GM18502 (cell line): ENCODE measurements around the gene USP13.
"Not testable (repeated sequence)": the region's sequence is repeated elsewhere in the genome, so short reads cannot be mapped to it uniquely, and the experiment has no call there.

Source experiments
- ATAC-seq: cut with Tn5 transposase; IDR thresholded peaks from one replicate; pipeline ENCODE4 v1.9.1; 2021; ENCODE audit warnings: mild to moderate bottlenecking; ENCODE audit not compliant: unreplicated experiment, poor library complexity

Gene USP13

GRCh38 chr3:179655236-179655635 is 2.4 kb downstream of the USP13 start:
- no peak for ATAC-seq

- ATAC-seq: no peak
These were observed 5.8 kb downstream of the USP13 start for GRCh38 chr3:179658606-179659005.

- no peak for ATAC-seq
These were observed 8.0 kb downstream of the USP13 start for GRCh38 chr3:179660872-179661271.

- no peak for ATAC-seq
These were observed 8.9 kb downstream of the USP13 start for GRCh38 chr3:179661777-179662176.

- ATAC-seq: no peak
These were observed 10.3 kb downstream of the USP13 start for GRCh38 chr3:179663093-179663492.

- ATAC-seq: no peak
These were observed 13.2 kb downstream of the USP13 start for GRCh38 chr3:179666030-179666429.

- ATAC-seq: no peak
These were observed 13.7 kb downstream of the USP13 start for GRCh38 chr3:179666436-179667035.

- ATAC-seq: no peak
These were observed 15.6 kb downstream of the USP13 start for GRCh38 chr3:179668429-179668828.

GRCh38 chr3:179670311-179670710 is 17.5 kb downstream of the USP13 start:
- ATAC-seq: no peak

GRCh38 chr3:179671309-179671708 is 18.5 kb downstream of the USP13 start:
- ATAC-seq: no peak

GRCh38 chr3:179671747-179672242 is 19.0 kb downstream of the USP13 start:
- no peak for ATAC-seq

- ATAC-seq: no peak
These were observed 20.1 kb downstream of the USP13 start for GRCh38 chr3:179672918-179673317.

- ATAC-seq: no peak
These were observed 20.7 kb downstream of the USP13 start for GRCh38 chr3:179673523-179673922.

- no peak for ATAC-seq
These were observed 23.2 kb downstream of the USP13 start for GRCh38 chr3:179676081-179676480.

GRCh38 chr3:179677884-179678283 is 25.0 kb downstream of the USP13 start:
- ATAC-seq: no peak

- no peak for ATAC-seq
These were observed 28.8 kb downstream of the USP13 start for GRCh38 chr3:179681492-179682263.

GRCh38 chr3:179682426-179683080 is 29.7 kb downstream of the USP13 start:
- ATAC-seq: no peak

- ATAC-seq: not testable (repeated sequence)
These were observed 30.4 kb downstream of the USP13 start for GRCh38 chr3:179683286-179683685.

GRCh38 chr3:179687967-179688535 is 35.2 kb downstream of the USP13 start:
- no peak for ATAC-seq

GRCh38 chr3:179688850-179689249 is 36.0 kb downstream of the USP13 start:
- no peak for ATAC-seq

GRCh38 chr3:179694731-179695130 is 41.9 kb downstream of the USP13 start:
- ATAC-seq: no peak
